DND-41 (cell line): ENCODE data around the gene PHGDH.

Source experiments
- EZH2 ChIP-seq: IDR thresholded peaks from 3 replicates; pipeline ENCODE4 v1.6.1; 2012; ENCODE audit warnings: borderline replicate concordance, low read depth, mild to moderate bottlenecking, moderate library complexity, low read length, inconsistent platforms; ENCODE audit not compliant: severe bottlenecking
- TF ChIP-seq, protein P1 (sequence below): IDR thresholded peaks from 2 replicates; pipeline ENCODE4 v1.5.1; 2012; ENCODE audit warnings: borderline replicate concordance, low read length, moderate library complexity, mild to moderate bottlenecking; ENCODE audit not compliant: poor library complexity, severe bottlenecking; ENCODE audit errors: extremely low read depth

DNA sequence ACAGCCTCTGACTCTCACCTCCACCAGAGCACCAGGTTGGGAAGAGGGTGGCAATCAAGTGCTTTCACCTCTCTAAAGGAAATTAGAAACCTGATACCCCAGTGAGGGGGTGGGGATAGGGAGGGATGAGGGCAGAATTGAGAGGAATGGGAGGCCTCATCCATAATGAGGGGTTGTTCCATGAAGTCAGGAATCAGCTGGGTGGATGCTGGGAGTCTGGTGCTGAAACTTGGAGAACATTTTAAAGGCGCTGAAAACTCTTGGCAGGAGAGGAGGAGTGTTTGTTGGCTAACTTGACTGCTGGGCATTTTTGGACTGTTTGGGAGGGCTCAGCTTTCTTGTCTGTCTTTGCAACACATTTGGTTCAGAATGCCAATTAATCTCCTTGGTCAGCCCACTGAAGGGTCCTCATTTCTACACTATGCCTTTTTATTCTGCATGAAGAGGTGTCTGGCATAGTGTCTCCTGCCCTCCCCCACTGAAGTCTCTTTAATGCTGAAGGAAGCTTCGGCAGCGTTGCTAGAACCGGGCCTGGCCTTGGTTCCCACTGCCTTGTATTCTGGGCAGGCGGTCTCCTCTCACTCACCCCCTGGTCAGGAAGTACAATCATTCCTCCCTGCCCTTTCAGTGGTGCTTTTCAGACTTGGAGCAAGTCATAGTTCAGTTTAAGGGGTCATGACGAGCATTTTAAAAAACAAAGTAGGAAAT lies 2.2 kb downstream of the PHGDH start:
- TF ChIP-seq EZH2: no peak
- TF ChIP-seq, protein P1, sequence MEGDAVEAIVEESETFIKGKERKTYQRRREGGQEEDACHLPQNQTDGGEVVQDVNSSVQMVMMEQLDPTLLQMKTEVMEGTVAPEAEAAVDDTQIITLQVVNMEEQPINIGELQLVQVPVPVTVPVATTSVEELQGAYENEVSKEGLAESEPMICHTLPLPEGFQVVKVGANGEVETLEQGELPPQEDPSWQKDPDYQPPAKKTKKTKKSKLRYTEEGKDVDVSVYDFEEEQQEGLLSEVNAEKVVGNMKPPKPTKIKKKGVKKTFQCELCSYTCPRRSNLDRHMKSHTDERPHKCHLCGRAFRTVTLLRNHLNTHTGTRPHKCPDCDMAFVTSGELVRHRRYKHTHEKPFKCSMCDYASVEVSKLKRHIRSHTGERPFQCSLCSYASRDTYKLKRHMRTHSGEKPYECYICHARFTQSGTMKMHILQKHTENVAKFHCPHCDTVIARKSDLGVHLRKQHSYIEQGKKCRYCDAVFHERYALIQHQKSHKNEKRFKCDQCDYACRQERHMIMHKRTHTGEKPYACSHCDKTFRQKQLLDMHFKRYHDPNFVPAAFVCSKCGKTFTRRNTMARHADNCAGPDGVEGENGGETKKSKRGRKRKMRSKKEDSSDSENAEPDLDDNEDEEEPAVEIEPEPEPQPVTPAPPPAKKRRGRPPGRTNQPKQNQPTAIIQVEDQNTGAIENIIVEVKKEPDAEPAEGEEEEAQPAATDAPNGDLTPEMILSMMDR: no peak
